Measurements from ENCODE around the gene LRMDA.

Gene LRMDA

GRCh38 chr10:75889051-75889450, 457.6 kb downstream of the LRMDA start:
- no peak for FAIRE-seq

- FAIRE-seq, result no peak
Observed at GRCh38 chr10:75894761-75895160, 463.3 kb downstream of the LRMDA start.

DNA sequence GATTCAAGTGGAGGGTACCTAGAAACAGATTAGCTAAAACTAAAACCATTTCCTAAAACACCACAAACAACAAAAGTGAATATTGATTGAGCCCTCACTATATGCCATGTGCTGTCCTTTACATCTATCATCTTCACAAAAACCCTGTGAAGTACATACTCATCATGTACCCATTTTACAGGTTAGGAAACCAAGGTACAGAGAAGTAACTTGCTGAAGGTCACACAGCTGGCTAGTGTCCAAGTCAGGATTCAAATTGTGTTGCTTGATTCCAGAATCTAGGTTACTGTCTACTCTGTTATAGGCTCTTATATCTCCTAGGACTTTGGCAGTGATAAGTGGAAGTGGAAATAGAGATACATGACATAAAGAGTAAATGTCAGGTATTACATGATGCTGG, 463.8 kb downstream of the LRMDA start:
- no peak for FAIRE-seq

- no peak for FAIRE-seq
Observed at GRCh38 chr10:75899816-75900390, 468.5 kb downstream of the LRMDA start.

- no peak for FAIRE-seq
Observed at GRCh38 chr10:75902816-75903215, 471.4 kb downstream of the LRMDA start.

GRCh38 chr10:75904499-75905283, 473.3 kb downstream of the LRMDA start:
- no peak for FAIRE-seq

- no peak for FAIRE-seq
Observed at GRCh38 chr10:75905490-75905889, 474.1 kb downstream of the LRMDA start.

DNA sequence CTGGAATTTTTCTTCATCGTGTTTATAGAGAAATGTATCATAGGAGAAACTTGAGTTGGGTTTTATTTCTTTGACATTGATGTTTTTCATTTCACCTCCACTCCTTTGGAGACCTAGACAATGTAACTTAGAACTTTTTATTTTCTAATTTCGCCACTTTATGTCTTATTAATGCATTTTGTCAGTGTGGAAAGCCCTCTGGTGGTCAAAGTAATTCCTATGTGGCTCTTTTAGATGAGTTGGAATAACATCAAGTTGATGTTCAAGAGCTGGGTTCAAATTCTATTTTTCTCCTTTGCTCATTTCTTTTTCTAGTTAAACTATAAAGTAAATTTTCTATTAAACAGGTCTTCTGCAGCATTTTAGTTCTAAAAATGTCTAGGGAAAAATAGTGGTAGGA, 478.6 kb downstream of the LRMDA start:
- FAIRE-seq, result no peak

GRCh38 chr10:75911426-75911825, 480.0 kb downstream of the LRMDA start:
- FAIRE-seq, result no peak

- no peak for FAIRE-seq
Observed at GRCh38 chr10:75916906-75917305, 485.5 kb downstream of the LRMDA start.

DNA sequence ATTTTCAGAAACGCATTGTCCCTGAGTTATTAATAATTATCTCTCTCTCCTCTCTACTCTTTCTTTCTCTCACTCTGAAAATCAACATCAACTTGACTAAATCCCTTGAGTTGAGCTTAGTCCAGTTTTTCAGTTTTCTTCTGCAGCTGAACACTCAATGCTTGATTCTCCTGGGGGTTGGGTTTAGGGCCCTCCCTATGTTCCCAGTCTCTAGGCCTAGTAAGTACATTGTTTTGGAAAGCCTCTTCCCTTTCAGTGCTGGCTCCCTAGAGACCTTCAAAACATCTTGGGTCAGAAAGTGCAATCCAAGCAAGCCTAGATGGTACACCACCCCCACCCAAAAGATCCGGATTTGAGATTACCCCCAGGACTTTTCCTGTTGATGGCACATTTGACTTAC, 488.5 kb downstream of the LRMDA start:
- no peak for FAIRE-seq

- no peak for FAIRE-seq
Observed at GRCh38 chr10:75922435-75922834, 491.0 kb downstream of the LRMDA start.

- no peak for FAIRE-seq
Observed at GRCh38 chr10:75924309-75924902, 493.0 kb downstream of the LRMDA start.

GRCh38 chr10:75925999-75926398, 494.6 kb downstream of the LRMDA start:
- no peak for FAIRE-seq

DNA sequence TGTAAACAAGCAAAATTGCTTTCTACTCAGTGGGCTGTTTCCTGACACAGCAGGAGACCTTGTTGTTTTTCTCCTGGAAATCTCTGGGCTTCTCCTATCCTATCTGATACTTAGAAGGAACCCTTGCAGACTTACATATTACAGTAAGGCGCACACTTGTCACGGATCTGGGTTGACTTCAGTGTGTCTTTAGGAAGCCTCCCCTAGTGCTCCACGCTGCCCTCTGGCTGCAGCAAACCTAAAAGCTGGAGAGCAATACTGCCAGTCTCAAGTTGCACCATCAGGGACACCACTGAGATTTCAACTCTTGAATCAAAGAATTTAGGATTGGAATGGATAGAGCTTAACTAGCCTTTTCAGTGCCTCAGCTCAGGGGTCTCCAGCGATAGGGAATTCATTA, 495.3 kb downstream of the LRMDA start:
- FAIRE-seq, result no peak

- FAIRE-seq, result no peak
Observed at GRCh38 chr10:75928231-75928630, 496.8 kb downstream of the LRMDA start.

- FAIRE-seq, result no peak
Observed at GRCh38 chr10:75929630-75930161, 498.3 kb downstream of the LRMDA start.

DNA sequence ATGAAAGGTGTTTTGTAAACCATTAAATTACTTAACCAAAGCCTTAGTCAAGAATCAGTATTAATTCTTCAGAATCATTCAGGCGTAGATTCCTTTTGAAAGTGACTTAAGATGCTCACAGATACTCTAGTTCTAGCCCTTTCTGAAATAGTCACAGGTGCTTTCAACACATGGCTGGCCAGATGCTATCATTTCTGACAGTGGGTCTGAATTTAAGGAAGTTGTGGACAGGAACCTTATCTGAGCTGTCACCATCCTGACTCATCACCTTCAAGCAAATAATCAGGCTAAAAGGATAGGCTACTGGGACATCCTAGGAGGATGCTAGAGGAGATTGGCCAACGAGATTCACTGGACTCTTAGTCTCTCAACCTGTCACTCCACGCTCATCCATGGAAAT, 501.5 kb downstream of the LRMDA start:
- no peak for FAIRE-seq

- no peak for FAIRE-seq
Observed at GRCh38 chr10:75935240-75935639, 503.8 kb downstream of the LRMDA start.

DNA sequence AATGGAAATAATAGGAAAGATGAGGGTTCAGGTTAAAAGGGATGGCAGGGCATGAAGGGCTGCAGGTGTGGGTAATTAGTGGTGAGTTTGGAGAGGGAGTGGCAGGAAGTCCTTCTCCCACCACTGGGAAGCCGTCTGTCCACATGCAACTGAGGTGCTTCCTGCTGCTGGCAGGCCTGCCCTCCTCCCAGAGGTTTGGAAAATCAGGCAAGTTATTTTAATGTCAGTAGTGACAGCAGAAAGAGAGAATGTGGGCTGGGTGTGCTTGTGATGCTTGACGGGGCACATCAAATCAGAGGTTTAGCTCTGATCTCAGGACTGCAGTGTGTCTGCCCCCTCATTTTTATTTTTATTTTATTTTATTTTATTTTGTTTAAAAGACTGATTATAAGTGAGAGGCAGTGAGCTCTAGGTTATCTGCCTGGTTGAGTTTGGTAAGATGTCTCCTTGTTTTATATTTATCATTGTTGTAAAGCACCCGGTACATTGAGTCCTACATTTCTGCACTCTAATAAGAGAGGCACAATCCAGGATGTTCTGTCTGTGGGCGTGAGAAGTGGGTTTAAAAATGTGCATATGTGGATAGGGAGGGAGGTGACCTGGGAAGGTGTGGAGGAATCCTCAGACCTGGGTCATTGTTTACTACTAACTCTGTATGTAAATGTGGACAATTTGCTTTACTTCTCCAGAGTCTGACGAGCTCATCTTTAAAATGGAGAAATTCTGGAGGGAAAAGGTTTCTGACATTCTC, 504.4 kb downstream of the LRMDA start:
- FAIRE-seq, result no peak

DNA sequence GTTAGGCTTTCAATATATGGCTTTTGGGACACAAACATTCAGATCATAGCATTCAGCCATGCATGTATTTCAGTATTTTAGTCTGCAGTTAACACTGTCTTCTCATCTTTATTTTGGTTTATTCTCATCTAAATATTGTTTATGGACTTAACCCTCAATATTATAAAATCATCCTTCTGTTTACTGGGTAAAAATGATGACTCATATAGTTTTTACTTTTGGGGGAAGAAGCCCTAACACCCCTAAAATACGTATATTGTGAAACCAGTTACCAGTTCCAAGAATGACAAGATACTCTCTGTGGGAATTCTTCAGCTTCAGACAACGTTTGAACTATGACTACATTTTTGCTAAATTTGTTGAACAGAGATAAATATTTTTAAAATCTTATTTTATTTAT, 505.4 kb downstream of the LRMDA start:
- FAIRE-seq, result no peak

- no peak for FAIRE-seq
Observed at GRCh38 chr10:75937823-75938222, 506.4 kb downstream of the LRMDA start.

DNA sequence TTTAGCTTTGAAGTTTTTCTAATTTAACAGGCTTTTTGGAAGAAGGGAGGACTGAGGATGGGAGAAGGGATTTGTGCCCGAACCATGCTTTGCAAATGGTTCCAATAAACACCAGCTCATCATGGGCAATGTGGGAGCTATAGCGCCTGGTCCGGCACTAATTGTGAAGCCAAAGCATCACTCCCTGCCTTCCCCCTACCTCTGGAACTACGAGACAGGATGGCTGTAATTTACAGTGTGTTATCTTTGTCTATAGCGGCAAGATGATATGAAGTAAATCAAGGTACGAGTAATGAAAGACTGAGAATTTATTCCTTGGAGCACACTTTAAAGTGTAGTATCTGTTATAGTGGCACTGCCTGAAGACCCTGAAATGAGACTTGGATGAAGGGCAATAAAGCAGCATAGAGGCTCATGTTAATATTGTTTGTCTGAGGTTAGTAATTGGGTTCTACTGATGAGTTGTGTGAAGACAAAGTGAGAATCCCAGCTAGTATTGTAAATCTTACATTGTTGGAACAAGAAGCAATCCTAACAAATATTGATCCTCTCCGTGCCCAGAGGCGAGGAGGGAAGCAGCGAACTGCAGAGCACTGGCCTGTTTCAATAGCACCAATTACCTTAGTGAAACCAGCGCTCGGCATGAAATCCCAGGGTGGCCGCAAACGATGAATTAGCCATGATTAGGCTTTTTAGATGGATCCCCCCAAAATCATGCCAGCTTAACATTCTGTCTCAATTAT, 507.1 kb downstream of the LRMDA start:
- no peak for FAIRE-seq

Data from G401.6 (cell line).